VCaP (cell line): ENCODE measurements around the gene CUL5.

Experiments
- H3K27ac ChIP-seq: fragments of 450-650 bp; 2 replicates; pipeline ENCODE4 v1.5.1; 2017
- TF ChIP-seq, protein P1 (sequence below): fragments of 450-650 bp; conservative IDR thresholded peaks from 2 replicates; pipeline ENCODE4 v1.5.1; 2017; ENCODE audit warnings: mild to moderate bottlenecking, moderate library complexity

The CUL5 gene

GRCh38 chr11:108093128-108093904 lies 84.6 kb downstream of the CUL5 start:
- TF ChIP-seq, protein P1, sequence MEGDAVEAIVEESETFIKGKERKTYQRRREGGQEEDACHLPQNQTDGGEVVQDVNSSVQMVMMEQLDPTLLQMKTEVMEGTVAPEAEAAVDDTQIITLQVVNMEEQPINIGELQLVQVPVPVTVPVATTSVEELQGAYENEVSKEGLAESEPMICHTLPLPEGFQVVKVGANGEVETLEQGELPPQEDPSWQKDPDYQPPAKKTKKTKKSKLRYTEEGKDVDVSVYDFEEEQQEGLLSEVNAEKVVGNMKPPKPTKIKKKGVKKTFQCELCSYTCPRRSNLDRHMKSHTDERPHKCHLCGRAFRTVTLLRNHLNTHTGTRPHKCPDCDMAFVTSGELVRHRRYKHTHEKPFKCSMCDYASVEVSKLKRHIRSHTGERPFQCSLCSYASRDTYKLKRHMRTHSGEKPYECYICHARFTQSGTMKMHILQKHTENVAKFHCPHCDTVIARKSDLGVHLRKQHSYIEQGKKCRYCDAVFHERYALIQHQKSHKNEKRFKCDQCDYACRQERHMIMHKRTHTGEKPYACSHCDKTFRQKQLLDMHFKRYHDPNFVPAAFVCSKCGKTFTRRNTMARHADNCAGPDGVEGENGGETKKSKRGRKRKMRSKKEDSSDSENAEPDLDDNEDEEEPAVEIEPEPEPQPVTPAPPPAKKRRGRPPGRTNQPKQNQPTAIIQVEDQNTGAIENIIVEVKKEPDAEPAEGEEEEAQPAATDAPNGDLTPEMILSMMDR, result no peak
- H3K27ac ChIP-seq, result peak overlapping the region; percentile 51

GRCh38 chr11:108097179-108097578 lies 88.5 kb downstream of the CUL5 start:
- H3K27ac ChIP-seq, result no peak overlapping the region
- TF ChIP-seq, protein P1, result no peak

GRCh38 chr11:108101090-108101775 lies 92.5 kb downstream of the CUL5 start:
- no peak overlapping the region for H3K27ac ChIP-seq
- TF ChIP-seq, protein P1, result no peak

GRCh38 chr11:108111126-108111525 lies 102.4 kb downstream of the CUL5 start:
- TF ChIP-seq, protein P1, result no peak
- H3K27ac ChIP-seq, result no peak overlapping the region

DNA sequence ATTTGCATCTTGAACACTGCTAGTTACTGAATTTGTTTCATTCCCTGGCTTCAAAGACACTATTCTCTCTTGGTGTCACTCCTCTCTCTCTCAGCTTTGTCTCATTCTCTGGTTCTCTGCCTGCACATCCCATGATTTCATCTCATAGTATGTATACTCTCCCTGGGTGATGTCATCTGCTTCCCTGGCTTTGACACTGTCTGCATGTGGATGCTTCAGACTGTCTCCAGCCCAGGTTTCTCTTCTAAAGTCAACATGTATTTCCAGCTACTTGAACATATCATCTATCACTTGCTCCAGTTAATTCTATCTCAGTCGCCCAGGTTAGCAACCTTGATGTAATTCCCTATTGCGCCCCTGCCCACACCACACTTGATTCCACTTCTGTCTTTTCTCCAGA lies 103.4 kb downstream of the CUL5 start:
- H3K27ac ChIP-seq, result no peak overlapping the region
- TF ChIP-seq, protein P1, result no peak

DNA sequence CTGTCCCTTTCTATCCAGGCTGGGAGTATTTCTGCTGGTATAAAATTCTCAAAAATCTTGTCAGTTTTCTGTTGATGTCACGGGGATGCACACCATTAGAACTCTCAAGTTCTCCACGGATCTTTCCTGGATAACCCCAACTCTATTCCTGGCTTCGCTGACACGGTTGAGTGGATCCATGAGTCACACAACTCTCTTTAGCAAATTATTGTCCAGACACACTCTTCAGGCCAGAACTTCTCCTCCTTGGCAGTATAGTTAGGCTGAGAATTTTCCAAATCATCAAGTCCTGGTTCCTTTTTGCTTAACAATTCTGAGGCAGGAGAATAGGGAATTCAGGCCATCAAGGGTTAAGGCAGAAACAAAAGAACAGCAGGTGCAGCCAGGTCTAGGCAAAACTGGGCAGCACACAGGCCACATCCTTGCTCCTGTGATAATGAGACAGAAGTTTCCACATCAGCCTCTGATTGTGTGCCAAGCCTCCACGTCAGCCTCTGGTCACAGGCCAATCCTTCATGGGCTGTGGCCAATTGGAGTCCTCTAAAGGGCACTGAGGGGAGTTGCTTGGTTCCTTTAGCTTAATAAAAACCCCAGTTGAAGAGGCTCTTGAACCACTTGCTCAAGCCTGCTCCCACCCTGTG lies 106.9 kb downstream of the CUL5 start:
- H3K27ac ChIP-seq, result no peak overlapping the region
- TF ChIP-seq, protein P1, result no peak

GRCh38 chr11:108117746-108118371 lies 109.2 kb downstream of the CUL5 start:
- no peak overlapping the region; the same call in 1 of the 2 replicates for H3K27ac ChIP-seq
- TF ChIP-seq, protein P1, result peak; percentile 87

DNA sequence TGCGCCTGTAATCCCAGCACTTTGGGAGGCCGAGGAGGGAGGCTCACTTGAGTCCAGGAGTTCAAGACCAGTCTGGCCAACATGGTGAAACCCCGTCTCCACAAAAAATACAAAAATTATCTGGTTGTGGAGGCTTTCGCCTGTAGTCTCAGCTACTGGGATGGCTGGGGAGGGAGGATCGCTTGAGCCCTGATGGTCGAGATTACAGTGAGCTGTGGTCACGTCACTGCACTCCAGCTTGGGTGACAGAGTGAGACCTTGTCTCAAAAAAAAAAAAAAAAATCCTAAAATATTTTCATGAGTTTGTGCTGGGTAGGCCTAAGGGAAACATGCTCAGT lies 112.2 kb downstream of the CUL5 start:
- peak overlapping the region; percentile 91 for H3K27ac ChIP-seq
